ENCODE data around the gene COL23A1. TPM values are rescaled to one million over a fixed set of nuclear protein-coding genes. Genes with fewer than 3 reads are reported as not detected.

COL23A1 gene
- total RNA-seq, 1 experiment from 2014 or later: not detected

GRCh38 chr5:178377583-178378270 lies 212.5 kb downstream of the COL23A1 start:
- no peak for TF ChIP-seq EZH2 (IDR thresholded peaks at IDR 0.05; ENCODE audit: borderline replicate concordance, low read depth, low read length, poor library complexity, severe bottlenecking)
- no peak for TF ChIP-seq CTCF (conservative IDR thresholded peaks at IDR 0.05; ENCODE audit: low read depth, low read length)
- ChIA-PET POLR2A (ENCODE audit: low non-redundant PET) (no interaction called here), CTCF (no interaction called here)
- intact Hi-C loops (cut with micrococcal nuclease; ENCODE audit: unreplicated experiment): no loop called here
- BruUV-seq (replicated peaks): no TSS peak
- Histone ChIP-seq H3K9me3 (ENCODE audit: low read depth, low read length, poor library complexity, severe bottlenecking) (no peaks in the 10 kb centered on the region), H3K27ac (ENCODE audit: low read depth, low read length, poor library complexity, severe bottlenecking) (no peak overlapping the region), H3K36me3 (ENCODE audit: insufficient read depth, low read length, poor library complexity, severe bottlenecking) (no peaks in the 10 kb centered on the region), H3K27me3 (replicated peaks; ENCODE audit: insufficient read depth, low read depth, low read length, poor library complexity) (no peaks in the 10 kb centered on the region), H3K4me1 (ENCODE audit: insufficient read depth, low read length, poor library complexity, severe bottlenecking) (no peaks in the 10 kb centered on the region), H3K4me3 (ENCODE audit: low read depth, low read length, poor library complexity, severe bottlenecking) (no peak overlapping the region)
- DNase-seq (ENCODE audit: low spot score): no peak

DNA sequence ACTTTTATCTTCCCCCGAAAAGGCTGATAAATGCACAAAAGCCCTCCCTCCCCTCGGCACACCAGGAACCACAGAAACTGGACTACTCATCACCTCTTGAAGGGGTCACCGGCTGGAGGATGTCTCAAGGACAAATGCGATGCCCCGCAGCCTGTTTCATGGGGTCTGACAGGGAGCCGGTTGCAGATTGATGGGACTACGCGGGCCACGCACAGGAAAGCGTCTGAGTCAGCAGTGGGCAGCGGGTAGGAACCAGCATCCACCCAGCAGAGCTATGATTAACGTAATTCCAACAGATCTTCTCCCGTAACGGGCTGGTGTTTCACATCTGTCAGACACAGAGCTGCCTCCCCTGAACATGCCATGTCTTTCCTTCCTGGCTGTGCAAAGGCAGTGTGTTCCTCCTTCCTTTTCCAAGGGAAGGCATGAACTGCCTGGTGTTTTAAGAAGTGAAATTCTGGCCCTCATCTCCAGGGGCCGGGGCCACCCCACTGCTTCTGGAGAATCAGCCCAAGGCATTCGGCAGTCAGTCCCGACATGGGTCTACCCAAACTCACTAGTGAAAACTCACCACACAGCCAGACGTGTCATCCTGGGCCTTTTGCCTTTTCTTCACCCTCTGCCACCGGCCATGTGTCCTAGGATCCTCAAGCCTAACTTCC lies 213.1 kb downstream of the COL23A1 start:
- no TSS peak for BruUV-seq (replicated peaks)
- intact Hi-C loops (cut with micrococcal nuclease; ENCODE audit: unreplicated experiment): no loop called here

DNA sequence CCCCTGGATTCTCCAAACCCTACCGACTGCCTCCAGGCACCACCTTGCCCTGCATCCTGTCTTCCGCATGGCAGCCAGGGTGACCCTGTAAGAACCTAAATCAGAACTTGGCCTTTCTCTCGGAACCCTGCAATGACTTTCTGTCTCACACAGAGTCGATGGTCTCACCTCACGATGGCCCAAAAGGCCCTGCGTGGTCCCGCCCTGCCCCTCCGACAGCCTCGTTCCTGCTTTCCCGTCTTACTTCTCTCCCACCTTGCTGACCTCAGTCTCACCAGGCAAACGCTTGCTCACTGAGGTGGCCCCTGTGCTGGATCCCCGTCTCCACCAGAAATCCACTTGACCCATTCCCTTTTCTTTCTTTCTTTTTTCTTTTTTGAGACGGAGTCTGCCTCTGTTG lies 214.8 kb downstream of the COL23A1 start:
- POLR2A ChIA-PET (ENCODE audit: low non-redundant PET): no interaction called here
- no TSS peak for BruUV-seq (replicated peaks)
- Histone ChIP-seq H3K9me3 (ENCODE audit: low read depth, low read length, poor library complexity, severe bottlenecking) (no peaks in the 10 kb centered on the region), H3K36me3 (ENCODE audit: insufficient read depth, low read length, poor library complexity, severe bottlenecking) (no peaks in the 10 kb centered on the region), H3K27ac (ENCODE audit: low read depth, low read length, poor library complexity, severe bottlenecking) (no peak overlapping the region), H3K4me3 (ENCODE audit: low read depth, low read length, poor library complexity, severe bottlenecking) (no peak overlapping the region), H3K4me1 (ENCODE audit: insufficient read depth, low read length, poor library complexity, severe bottlenecking) (peaks cover 6% of the 10 kb centered on the region), H3K27me3 (replicated peaks; ENCODE audit: insufficient read depth, low read depth, low read length, poor library complexity) (no peaks in the 10 kb centered on the region)
- intact Hi-C loops (cut with micrococcal nuclease; ENCODE audit: unreplicated experiment): no loop called here
- DNase-seq (ENCODE audit: low spot score): no peak
- TF ChIP-seq EZH2 (IDR thresholded peaks at IDR 0.05; ENCODE audit: borderline replicate concordance, low read depth, low read length, poor library complexity, severe bottlenecking): no peak
- no peak for TF ChIP-seq CTCF (conservative IDR thresholded peaks at IDR 0.05; ENCODE audit: low read depth, low read length)
- CTCF ChIA-PET: no interaction called here

More for the DNA sequence above, 213.1 kb downstream of the COL23A1 start:
- no peak for TF ChIP-seq CTCF (conservative IDR thresholded peaks at IDR 0.05; ENCODE audit: low read depth, low read length)
- TF ChIP-seq EZH2 (IDR thresholded peaks at IDR 0.05; ENCODE audit: borderline replicate concordance, low read depth, low read length, poor library complexity, severe bottlenecking): no peak
- Histone ChIP-seq H3K9me3 (ENCODE audit: low read depth, low read length, poor library complexity, severe bottlenecking) (no peaks in the 10 kb centered on the region), H3K4me1 (ENCODE audit: insufficient read depth, low read length, poor library complexity, severe bottlenecking) (peaks cover 4% of the 10 kb centered on the region), H3K27ac (ENCODE audit: low read depth, low read length, poor library complexity, severe bottlenecking) (no peak overlapping the region), H3K27me3 (replicated peaks; ENCODE audit: insufficient read depth, low read depth, low read length, poor library complexity) (no peaks in the 10 kb centered on the region), H3K36me3 (ENCODE audit: insufficient read depth, low read length, poor library complexity, severe bottlenecking) (no peaks in the 10 kb centered on the region), H3K4me3 (ENCODE audit: low read depth, low read length, poor library complexity, severe bottlenecking) (no peak overlapping the region)
- CTCF ChIA-PET: no interaction called here
- DNase-seq (ENCODE audit: low spot score): no peak
- POLR2A ChIA-PET (ENCODE audit: low non-redundant PET): no interaction called here
